GM23248 (cell line): ENCODE data around the gene KRT10. TPM values are rescaled to one million over a fixed set of nuclear protein-coding genes. Genes with fewer than 3 reads are reported as not detected.
A peak's percentile ranks its signal among the peaks of the same experiment; 100 is the strongest.
"Not testable (repeated sequence)": the region's sequence is repeated elsewhere in the genome, so short reads cannot be mapped to it uniquely, and the experiment has no call there.

Experiments used
- DNase-seq: peaks from one replicate; pipeline ENCODE4 v3.0.0-alpha.2; 2015
- H2AFZ ChIP-seq: fragments of 200-600 bp; sonication (generic); 2 replicates; pipeline ENCODE4 v1.6.1; 2016; ENCODE audit warnings: antibody characterized with exemption
- H3F3A ChIP-seq: fragments of 200-600 bp; sonication (generic); 2 replicates; pipeline ENCODE4 v1.6.1; 2016; ENCODE audit warnings: mild to moderate bottlenecking, antibody characterized with exemption, mixed run types; ENCODE audit not compliant: insufficient read depth
- H3K27ac ChIP-seq: fragments of 200-600 bp; sonication (generic); 2 replicates; pipeline ENCODE4 v1.5.1; 2016; ENCODE audit warnings: mild to moderate bottlenecking
- H3K27me3 ChIP-seq: fragments of 200-600 bp; sonication (generic); replicated peaks from 2 replicates; pipeline ENCODE4 v1.6.1; 2016; ENCODE audit warnings: mild to moderate bottlenecking; ENCODE audit not compliant: insufficient read depth
- H3K36me3 ChIP-seq: fragments of 200-600 bp; sonication (generic); 2 replicates; pipeline ENCODE4 v1.6.1; 2016; ENCODE audit warnings: low read depth, mild to moderate bottlenecking
- H3K4me1 ChIP-seq: fragments of 200-600 bp; sonication (generic); 2 replicates; pipeline ENCODE4 v1.6.1; 2016; ENCODE audit warnings: mild to moderate bottlenecking; ENCODE audit not compliant: insufficient read depth
- H3K4me2 ChIP-seq: fragments of 200-600 bp; sonication (generic); one replicate; pipeline ENCODE4 v1.6.1; 2016; ENCODE audit warnings: mild to moderate bottlenecking; ENCODE audit not compliant: unreplicated experiment
- H3K4me3 ChIP-seq: fragments of 200-600 bp; sonication (generic); 2 replicates; pipeline ENCODE4 v1.5.1; 2016; ENCODE audit warnings: mild to moderate bottlenecking
- H3K79me2 ChIP-seq: fragments of 200-600 bp; sonication (generic); 2 replicates; pipeline ENCODE4 v1.6.1; 2016; ENCODE audit warnings: mild to moderate bottlenecking; ENCODE audit not compliant: insufficient read depth
- H3K9ac ChIP-seq: fragments of 200-600 bp; sonication (generic); 2 replicates; pipeline ENCODE4 v1.6.1; 2016; ENCODE audit warnings: mild to moderate bottlenecking
- H3K9me2 ChIP-seq: fragments of 200-600 bp; sonication (generic); 2 replicates; pipeline ENCODE4 v1.6.1; 2016; ENCODE audit warnings: mixed run types, mild to moderate bottlenecking, moderate library complexity; ENCODE audit not compliant: insufficient read depth
- H3K9me3 ChIP-seq: fragments of 200-600 bp; sonication (generic); one replicate; pipeline ENCODE4 v1.6.1; 2017; ENCODE audit warnings: low read depth
- H4K20me1 ChIP-seq: fragments of 200-600 bp; sonication (generic); 2 replicates; pipeline ENCODE4 v1.6.0; 2016; ENCODE audit not compliant: insufficient read depth
- EZH2 ChIP-seq: fragments of 200-600 bp; sonication (generic); IDR thresholded peaks from 2 replicates; pipeline ENCODE4 v1.6.1; 2018; ENCODE audit warnings: antibody characterized with exemption, mild to moderate bottlenecking; ENCODE audit not compliant: insufficient read depth, poor library complexity, severe bottlenecking
- EZH2phosphoT487 ChIP-seq: fragments of 200-600 bp; sonication (generic); IDR thresholded peaks from 2 replicates; pipeline ENCODE4 v1.6.1; 2018; ENCODE audit warnings: antibody characterized with exemption, moderate library complexity, mild to moderate bottlenecking, low read depth; ENCODE audit not compliant: insufficient read depth
- WGBS, 2 experiments: methylation state at CpG; one replicate each; pipeline ENCODE4 v1.1.6; 2015 to 2017; ENCODE audit warnings: low lambda C conversion rate in 2 of 2, low coverage in 1 of 2; ENCODE audit errors: missing lambda C conversion rate in 2 of 2; 5-methylcytosine and 5-hydroxymethylcytosine counted together
- in situ Hi-C: fragments of 300-500 bp; cut with MboI; formaldehyde crosslinking; loops from 2 replicates; pipeline ENCODE4 v1.15.0; 2020
- polyA plus RNA-seq: library from polyadenylated mRNA; unstranded; fragments of >200 nt; fragmentation: Nextera tagmentation; extraction: Ambion mirVana; gene quantifications from 2 replicates; pipeline ENCODE4 v1.2.1, GENCODE V29; 2016
- total RNA-seq: library from RNA; depleted of rRNA; stranded (reverse); fragments of >200 nt; shearing (Covaris generic); gene quantifications from 2 replicates; pipeline ENCODE4 v1.2.3, GENCODE V29; 2014

Gene KRT10
- total and polyA plus RNA-seq, 2 experiments from 2014 or later = 23.3 to 145 TPM

DNA sequence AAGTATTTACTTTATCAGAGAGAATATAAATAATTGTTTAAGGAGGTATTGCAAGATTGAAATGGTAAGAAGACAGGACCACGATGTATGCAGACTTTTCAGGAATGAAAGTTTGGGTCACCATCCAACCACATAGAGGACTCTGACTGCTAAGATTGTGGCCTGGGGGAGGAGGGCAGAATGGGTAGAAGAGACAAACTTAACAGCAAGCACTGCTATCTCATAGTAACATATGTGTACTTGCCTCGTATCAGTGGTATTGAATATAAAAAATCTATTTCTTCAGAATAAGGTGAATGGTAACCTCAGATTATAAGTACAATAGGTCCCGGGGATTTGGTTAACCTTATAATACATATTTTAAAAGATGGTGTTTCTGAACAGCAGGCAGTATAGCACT is 5.8 kb downstream of the KRT10 start:
- Histone ChIP-seq H3K79me2 (peaks cover 30% of the 10 kb centered on the region), H3K9me2 (no peaks in the 10 kb centered on the region), H3F3A (peaks cover 41% of the 10 kb centered on the region), H3K4me1 (peaks cover 25% of the 10 kb centered on the region), H3K27ac (no peak overlapping the region), H3K9me3 (no peaks in the 10 kb centered on the region), H2AFZ (no peak overlapping the region), H3K36me3 (peaks cover 12% of the 10 kb centered on the region; the same call in 1 of the 2 replicates), H3K9ac (no peak overlapping the region), H4K20me1 (no peaks in the 10 kb centered on the region), H3K4me3 (no peak overlapping the region), H3K27me3 (no peaks in the 10 kb centered on the region), H3K4me2 (no peak overlapping the region)
- in situ Hi-C loops = loop anchor here (10.0 kb wide), 1 partner anchor 88 kb away; no protein-coding TSS in a partner anchor
- TF ChIP-seq EZH2 = no peak
- no peak for TF ChIP-seq EZH2phosphoT487
- WGBS, 2 experiments = 96 to 98% methylated on average over 3 of the region's 3 CpGs
- no peak for DNase-seq

- Histone ChIP-seq H3K36me3 (peaks cover 12% of the 10 kb centered on the region; the same call in 1 of the 2 replicates), H3K9me2 (no peaks in the 10 kb centered on the region), H3K79me2 (peaks cover 18% of the 10 kb centered on the region), H3K27me3 (no peaks in the 10 kb centered on the region), H3K27ac (no peak overlapping the region), H3K9me3 (no peaks in the 10 kb centered on the region), H2AFZ (no peak overlapping the region), H4K20me1 (no peaks in the 10 kb centered on the region), H3K4me3 (no peak overlapping the region), H3K4me2 (no peak overlapping the region), H3K4me1 (peaks cover 16% of the 10 kb centered on the region), H3F3A (peaks cover 31% of the 10 kb centered on the region), H3K9ac (no peak overlapping the region)
- 98 to 100% methylated on average over 1 of the region's 1 CpG for WGBS, 2 experiments
- no peak for DNase-seq
- in situ Hi-C loops = loop anchor here (10.0 kb wide), 1 partner anchor 89 kb away; no protein-coding TSS in a partner anchor
- no peak for TF ChIP-seq EZH2phosphoT487
- TF ChIP-seq EZH2 = no peak
Observed at GRCh38 chr17:40815381-40815780, 7.0 kb downstream of the KRT10 start.

DNA sequence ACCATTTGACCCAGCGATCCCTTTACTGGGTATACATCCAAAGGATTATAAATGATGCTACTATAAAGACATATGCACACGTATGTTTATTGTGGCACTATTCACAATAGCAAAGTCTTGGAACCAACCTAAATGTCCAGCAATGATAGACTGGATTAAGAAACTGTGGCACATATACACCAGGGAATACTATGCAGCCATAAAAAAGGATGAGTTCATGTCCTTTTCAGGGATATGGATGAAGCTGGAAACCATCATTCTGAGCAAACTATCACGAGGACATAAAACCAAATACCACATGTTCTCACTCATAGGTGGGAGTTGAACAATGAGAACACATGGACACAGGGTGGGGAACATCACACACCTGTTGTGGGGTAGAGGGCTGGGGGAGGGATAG is 7.8 kb downstream of the KRT10 start:
- H3K9me2 ChIP-seq, H3K9ac ChIP-seq, DNase-seq, H3K27me3 ChIP-seq, H4K20me1 ChIP-seq, H3K27ac ChIP-seq, H3K4me2 ChIP-seq, H3K4me3 ChIP-seq, H2AFZ ChIP-seq, H3K9me3 ChIP-seq: not testable (repeated sequence)
- H3K36me3 ChIP-seq = peaks cover 12% of the 10 kb centered on the region; the same call in 1 of the 2 replicates
- in situ Hi-C loops = loop anchor here (10.0 kb wide), 1 partner anchor 90 kb away; no protein-coding TSS in a partner anchor
- peaks cover 31% of the 10 kb centered on the region for H3F3A ChIP-seq
- H3K79me2 ChIP-seq = peaks cover 11% of the 10 kb centered on the region
- WGBS, 2 experiments = 71 to 79% methylated on average over 3 of the region's 3 CpGs
- peaks cover 17% of the 10 kb centered on the region for H3K4me1 ChIP-seq

DNA sequence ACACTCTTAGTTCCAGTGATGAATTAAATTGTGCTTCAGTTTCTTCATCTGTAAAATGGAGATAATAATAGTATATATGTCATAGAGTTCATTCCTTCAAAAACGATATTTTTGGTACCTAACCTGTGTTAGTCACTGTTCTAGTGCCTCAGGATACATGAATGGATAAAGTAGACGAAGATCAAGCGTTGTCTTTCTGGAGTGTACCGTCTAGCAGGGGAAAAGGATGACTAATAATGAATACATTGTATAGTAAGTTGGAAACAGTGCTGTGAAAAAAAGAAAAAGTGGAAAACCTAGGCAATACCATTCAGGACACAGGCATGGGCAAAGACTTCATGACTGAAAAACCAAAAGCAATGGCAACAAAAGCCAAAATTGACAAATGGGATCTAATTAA is 8.6 kb downstream of the KRT10 start:
- Histone ChIP-seq H3F3A (peaks cover 26% of the 10 kb centered on the region), H3K9me2 (no peaks in the 10 kb centered on the region), H3K79me2 (peaks cover 11% of the 10 kb centered on the region), H3K4me3 (no peak overlapping the region), H3K36me3 (peaks cover 12% of the 10 kb centered on the region; the same call in 1 of the 2 replicates), H3K9ac (no peak overlapping the region), H3K27me3 (no peaks in the 10 kb centered on the region), H3K4me1 (peaks cover 19% of the 10 kb centered on the region), H4K20me1 (no peaks in the 10 kb centered on the region), H3K9me3 (no peaks in the 10 kb centered on the region), H3K27ac (no peak overlapping the region), H3K4me2 (no peak overlapping the region), H2AFZ (no peak overlapping the region)
- WGBS, 2 experiments = 56% methylated on average over 4 of the region's 4 CpGs
- no peak for TF ChIP-seq EZH2
- no peak for TF ChIP-seq EZH2phosphoT487
- in situ Hi-C loops = loop anchor here (10.0 kb wide), 1 partner anchor 91 kb away; no protein-coding TSS in a partner anchor
- peak; percentile 17 for DNase-seq

GRCh38 chr17:40812639-40813038 is 9.8 kb downstream of the KRT10 start:
- Histone ChIP-seq H3K9me3 (no peaks in the 10 kb centered on the region), H3F3A (peaks cover 18% of the 10 kb centered on the region), H3K27me3 (no peaks in the 10 kb centered on the region), H3K27ac (no peak overlapping the region), H3K79me2 (peaks cover 4% of the 10 kb centered on the region; the same call in 1 of the 2 replicates), H2AFZ (no peak overlapping the region), H3K4me3 (no peak overlapping the region), H3K36me3 (peaks cover 11% of the 10 kb centered on the region; the same call in 1 of the 2 replicates), H3K9ac (no peak overlapping the region), H3K4me2 (no peak overlapping the region), H3K4me1 (peaks cover 16% of the 10 kb centered on the region), H3K9me2 (no peaks in the 10 kb centered on the region), H4K20me1 (no peaks in the 10 kb centered on the region)
- WGBS, 2 experiments = 88 to 94% methylated on average over 3 of the region's 3 CpGs
- DNase-seq = no peak
- in situ Hi-C loops = loop anchor here (10.0 kb wide), 1 partner anchor 92 kb away; no protein-coding TSS in a partner anchor
- TF ChIP-seq EZH2phosphoT487 (no peak), EZH2 (no peak)
